GM21619 (cell line): ENCODE results near the gene NKAIN2.

Source experiments
- ATAC-seq: cut with Tn5 transposase; IDR thresholded peaks from one replicate; pipeline ENCODE4 v1.9.1; 2021; ENCODE audit not compliant: unreplicated experiment

NKAIN2 gene

DNA sequence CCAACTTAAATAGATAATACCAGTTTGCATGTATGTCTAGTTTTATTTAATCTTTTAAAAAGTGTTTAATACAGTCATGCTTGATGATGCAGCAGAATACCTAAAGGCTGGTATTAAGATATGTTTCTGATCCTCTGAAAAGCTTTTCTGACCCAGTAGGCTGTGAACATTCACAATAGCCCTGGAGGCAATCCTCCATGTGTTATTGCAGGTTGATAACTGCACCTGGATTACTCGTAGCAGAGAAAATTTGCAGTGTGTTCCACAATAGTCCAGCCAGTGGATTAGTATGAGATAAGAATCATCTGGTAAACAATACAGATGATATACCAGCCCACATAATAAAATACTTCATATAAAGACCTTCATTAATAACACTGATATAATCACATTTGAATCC lies 979.7 kb downstream of the NKAIN2 start:
- no peak for ATAC-seq

DNA sequence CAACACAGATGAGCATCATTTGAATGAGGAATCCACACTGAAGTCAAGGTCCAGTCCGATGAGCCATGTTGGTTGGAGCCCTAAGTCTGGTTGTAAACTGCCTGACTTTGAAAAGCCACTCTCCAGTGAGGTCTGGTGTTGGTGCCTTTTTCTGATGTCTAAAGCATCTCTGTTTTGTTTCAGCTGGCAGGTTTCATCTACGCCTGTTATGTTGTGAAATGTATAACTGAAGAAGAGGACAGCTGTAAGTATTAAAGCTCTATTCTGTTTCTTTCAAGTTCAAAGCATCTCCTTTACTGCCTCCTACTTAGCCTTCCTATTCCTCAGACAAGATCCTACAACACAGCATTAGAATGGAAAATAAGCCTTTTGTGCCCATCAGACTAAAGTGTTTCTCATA lies 987.5 kb downstream of the NKAIN2 start:
- no peak for ATAC-seq

DNA sequence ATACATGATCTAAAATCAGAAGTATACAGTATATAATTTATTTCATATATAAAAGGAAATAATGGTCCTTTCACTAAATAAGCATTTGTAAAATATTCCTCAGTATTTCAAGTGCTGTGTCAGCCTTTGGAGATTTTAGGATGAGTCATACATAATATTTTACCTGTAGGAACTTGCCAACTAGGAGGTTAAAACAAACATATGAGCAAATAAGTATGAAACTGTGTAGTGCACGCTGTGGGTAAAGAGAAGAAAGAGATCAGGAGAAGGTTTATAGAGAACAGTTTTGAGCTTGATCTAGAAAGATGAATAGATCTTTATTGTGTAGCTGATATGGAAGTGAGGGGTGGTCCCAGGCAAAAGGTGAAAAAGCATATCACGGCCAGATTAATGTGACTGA lies 988.7 kb downstream of the NKAIN2 start:
- no peak for ATAC-seq

DNA sequence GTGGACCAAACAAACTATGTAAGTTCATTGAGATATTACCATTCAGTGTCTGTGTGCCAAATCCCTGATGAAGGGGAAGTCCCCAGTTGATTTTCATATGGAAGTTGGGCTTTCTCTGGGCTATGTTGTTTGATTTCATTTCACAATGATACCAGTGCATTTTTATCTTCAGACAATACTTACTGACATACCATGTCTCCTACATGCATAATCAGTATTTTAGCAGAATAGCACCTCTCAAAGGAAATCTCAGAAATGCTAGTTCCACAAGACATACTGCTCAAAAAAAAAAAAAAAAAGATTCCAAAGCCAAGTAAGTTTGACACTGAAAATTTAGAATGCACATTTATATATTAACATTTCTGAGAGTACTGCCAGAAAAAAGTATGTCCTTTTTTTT lies 989.7 kb downstream of the NKAIN2 start:
- no peak for ATAC-seq

DNA sequence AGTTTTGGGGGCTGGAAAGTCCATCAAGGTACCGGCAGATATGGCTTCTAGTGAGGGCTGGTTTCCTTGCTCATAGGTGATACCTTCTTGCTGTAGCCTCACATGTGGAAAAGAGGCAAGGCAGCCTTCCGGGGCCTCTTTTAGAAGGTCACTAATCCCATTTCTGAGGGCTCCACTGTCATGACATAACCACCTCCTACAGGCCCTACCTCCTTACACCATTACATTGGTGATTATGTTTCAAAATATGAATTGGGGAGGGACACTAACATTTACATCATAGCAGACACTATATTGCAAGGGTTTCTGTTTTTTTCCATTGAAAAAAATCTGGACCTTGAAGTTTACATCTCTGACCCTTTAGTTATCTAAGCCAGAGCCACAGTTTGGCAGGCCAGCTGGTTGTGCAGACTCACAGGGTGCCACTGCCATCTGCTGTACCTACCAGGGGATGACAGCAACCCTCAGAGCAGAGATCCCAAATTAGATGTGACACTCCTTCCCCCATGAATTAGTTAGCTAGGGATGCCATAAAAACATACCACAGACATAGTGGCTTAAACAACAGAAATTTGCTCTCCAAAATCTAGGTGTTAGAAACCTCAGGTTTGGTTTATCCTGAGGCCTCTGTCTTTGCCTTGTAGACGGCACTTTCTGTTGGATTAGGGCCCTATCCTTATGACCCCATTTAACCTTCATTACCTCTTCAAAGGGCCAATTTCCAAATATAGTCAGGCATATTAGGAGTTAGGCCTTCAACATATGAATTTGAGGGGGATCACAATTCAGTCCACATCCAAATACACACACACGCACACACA lies 992.2 kb downstream of the NKAIN2 start:
- no peak for ATAC-seq

DNA sequence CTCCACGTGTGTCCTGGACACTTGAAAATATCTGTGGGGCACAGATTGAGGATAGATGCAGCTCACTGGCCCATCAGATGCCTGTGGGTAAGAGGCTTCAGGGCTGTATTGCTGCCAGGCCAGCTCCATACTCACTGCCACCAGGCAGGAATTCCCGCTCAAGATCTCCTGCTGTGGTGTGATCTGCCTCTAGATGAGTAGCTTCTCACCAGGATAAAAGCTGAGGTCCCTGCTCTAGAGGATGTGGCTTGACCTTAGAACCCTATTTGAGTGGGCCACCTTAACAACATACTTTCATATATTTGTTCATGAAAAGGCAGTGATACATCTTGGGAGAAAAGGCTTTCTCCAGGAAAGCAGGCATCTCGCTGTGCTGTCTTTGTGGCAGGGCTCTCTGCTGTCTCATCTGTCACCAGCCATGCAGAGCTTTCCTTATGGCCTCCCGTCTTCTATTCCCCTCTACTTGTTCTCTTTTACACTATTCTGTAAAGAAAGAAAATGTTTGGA lies 992.9 kb downstream of the NKAIN2 start:
- ATAC-seq: no peak

DNA sequence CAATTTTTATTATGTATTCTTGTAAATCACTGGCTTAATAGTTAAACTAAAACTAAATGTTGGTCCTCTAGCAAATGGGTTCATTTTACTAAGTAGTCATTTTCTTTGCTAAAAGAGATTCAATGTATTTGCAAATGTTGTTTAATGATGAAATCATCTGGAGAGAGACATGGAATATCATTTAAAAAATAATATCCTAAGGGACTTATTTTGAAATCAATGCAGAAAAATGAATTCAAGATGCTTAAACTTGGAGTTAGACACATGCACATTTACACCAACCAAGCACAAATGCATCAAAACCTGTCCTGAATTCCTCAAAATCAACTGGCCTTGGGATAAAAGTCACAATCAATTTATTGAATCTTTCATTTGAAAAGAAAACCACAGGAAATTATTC lies 993.6 kb downstream of the NKAIN2 start:
- no peak for ATAC-seq

DNA sequence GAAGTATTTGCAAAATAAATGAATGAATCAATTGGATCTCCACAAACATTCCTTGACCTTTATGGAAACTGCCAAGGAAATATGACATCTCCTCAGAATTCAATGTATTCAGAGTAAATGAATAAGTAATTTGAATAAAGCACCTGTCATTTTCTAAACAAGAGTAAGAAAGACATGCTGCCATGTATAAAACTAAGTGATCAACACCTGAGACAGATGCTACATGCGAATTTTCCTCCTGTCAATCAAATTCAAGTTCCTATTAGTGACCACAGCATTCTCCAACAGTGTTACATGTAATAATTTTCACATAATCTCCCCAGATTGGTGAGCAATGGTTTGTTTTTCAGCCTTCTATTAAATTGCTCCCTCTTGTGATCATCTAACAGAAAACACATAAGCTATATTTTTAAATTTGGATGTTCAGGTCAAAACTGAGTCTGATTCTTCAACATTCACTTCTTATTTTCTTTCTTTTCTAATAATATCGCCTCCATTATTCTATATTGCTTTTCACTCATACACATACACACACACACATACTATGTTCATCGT lies 995.4 kb downstream of the NKAIN2 start:
- ATAC-seq: no peak

DNA sequence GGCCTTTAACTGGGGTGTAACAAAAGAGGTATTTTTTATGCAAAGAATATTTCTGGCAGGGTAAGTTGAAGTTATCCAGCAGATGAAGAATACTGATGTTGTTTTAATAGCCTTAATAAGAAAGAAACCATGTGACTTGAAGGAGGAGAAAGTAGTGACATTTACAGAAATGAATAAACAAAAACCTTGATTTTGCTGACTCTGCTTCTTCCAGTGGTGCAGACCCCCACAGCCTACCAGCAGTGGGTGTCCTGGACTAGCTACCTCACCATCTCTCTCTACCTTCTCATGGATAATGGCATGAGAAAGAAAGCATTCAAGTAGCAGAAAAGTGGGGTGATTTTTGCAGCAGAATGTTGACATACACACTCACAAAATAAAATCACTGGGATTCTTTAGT lies 996.0 kb downstream of the NKAIN2 start:
- no peak for ATAC-seq

DNA sequence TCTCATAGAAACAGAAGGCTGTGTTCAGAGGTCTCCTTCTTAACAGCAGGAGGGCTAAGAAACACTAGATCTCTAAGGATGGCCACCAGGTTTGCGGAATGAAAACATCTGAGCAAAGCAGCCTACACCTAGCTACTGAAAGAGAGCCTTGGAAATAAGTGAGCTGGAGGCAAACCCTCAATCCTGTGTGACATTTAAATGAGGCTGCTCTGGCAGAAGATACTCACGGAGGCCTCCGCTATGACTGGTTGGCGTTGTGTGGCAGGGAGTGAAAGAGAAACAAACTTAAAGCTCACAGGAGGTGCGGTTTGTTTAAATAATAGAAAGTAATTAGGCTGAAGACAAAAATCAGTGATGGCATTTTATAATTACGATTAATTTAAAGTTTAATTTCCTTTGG lies 996.6 kb downstream of the NKAIN2 start:
- no peak for ATAC-seq

DNA sequence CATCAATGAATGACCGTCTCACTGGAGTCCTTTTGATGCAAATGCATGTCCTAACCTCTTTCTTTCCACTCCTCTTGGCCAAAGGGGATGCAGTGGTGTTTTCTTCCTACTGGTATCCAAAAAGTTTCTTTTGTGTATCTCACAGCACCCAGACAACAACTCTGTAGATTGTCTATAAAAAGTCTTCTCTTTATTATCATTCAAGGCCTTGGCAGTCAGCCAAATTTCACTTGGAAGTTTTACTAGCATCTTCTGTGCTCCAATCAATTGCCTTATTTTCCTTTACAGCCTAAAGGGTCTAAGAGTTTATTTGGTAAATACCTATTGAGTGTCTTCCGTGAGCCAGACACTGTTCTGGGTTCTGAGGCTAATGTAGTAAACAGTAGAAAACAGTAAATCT lies 1008.4 kb downstream of the NKAIN2 start:
- ATAC-seq: no peak

DNA sequence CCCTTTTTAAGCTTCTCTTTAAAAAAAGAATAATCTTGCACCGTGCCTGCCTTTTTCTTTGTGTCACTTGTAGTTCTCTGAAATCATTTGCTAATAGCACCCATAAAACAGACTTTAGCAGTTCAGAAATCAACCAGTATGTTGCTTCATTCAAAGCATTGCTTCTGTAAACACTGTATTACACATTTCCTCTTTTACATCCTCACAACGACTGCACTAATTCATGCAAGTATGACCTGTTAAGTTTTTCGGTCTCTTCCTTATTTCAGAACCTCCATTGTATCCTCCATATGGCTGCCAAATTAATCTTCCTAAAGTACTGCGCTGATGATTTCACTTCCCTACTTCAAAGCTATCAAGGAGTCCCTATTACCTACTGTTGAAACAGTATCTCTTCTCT lies 1015.7 kb downstream of the NKAIN2 start:
- ATAC-seq: no peak

DNA sequence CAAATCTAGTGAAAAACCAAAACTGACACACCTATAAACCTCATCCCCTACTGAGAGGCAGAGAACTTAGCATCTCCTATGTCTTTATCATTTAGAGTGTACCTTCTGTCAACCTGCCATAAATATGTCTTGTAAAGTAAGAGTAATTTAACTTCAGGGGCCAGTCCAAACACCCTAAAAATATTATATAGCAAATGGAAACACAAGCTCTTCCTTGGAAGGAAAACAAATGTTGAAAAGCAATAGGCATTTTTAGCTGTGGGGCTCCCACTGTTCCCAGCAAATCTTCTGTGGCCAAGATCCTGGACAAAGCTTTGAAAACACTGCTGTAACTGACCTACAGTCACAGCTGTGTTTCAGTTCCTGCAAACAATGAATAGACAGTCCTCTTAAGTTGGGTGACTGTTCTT lies 1018.5 kb downstream of the NKAIN2 start:
- no peak for ATAC-seq

DNA sequence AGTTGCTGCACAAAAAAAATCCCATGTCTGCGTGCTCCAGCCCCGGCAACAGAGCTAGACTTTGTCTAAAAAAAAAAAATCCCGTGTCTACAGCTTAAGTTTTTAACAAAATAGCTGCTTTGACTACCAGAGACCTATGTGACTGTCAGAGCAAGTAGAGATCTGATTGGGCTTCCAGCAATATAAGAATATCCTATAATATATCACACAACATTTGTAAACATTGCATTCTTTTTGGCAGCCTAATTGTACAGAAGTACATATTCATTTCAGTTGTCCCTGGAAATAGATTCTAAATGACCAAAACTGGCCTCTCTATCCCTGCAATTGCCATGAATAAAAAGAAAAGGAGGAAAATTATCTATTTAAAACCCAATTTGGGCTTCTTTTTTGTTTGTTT lies 1019.1 kb downstream of the NKAIN2 start:
- no peak for ATAC-seq

DNA sequence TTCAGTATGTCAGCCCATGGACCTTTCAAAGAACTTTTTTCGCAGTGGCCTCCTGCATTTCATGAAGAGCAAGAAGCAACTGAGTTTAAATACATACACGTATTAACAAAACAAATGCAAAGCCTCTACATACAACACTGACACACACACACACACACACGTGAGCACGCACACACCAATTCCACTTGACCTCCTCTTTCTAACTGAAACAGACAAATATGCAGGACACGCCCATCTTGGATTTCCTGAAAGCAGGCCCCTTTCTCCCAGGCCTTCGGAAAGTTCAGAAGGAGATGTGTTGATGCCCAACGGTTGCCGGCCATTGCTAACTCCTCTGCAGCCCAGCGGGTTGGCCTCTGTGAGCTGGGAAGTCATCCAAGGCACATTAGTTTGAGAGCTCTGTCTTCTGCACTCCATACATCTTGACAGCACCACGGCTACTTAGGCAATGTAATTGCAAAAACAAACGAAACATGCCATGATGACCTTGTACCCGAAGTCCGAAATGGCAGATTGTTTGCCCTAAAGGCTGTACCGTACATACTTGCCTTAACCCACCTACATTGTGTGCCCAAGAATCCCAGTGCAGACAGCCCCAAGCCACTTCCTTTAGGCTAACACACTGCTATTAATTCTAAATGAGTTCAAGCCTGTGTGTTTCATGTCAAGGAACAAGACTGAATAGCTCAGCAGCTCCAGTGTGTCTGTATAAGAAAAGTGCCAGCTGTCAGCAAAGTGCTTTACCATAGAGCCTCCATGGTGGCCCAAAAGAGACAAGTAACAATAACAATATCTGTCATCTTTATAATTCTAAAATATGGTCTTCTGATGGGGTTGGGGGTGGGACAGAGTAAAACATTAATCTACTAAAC lies 1019.8 kb downstream of the NKAIN2 start:
- ATAC-seq: no peak

DNA sequence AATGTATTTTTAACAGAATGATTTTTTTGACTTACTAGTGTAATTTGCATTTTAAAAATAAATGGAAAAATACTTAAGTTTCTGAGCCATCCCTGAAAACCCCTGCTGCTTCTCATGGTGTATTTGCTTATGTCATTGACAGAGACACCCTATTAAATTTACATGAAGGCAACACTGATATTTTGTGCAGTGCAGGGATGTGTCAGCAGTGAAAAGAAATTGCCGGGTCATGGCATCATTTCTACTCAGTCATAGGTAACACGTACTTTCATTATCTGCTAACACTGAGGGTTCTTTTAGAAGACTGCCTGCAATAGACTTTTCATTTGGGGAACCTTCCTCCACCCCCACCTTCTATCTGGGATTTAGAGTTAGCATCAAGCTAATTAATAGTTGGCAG lies 1021.9 kb downstream of the NKAIN2 start:
- ATAC-seq: no peak

DNA sequence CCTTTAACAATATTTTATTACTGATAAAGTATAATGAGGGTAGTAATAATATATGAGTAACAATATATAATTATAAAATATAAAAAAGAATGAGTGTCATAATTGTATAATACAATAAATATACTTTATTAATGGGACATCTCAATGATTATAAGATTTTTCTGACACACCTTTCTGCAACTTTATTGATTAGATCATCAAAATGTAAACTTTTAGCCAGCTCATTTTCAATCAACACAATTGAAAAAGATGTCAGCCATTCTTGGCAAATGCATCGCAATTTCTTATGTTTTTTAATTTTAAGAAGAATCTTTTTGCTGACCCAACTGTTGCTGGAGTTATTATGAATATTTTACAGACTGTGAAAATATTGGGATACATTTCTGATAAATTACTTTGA lies 1026.2 kb downstream of the NKAIN2 start:
- no peak for ATAC-seq

DNA sequence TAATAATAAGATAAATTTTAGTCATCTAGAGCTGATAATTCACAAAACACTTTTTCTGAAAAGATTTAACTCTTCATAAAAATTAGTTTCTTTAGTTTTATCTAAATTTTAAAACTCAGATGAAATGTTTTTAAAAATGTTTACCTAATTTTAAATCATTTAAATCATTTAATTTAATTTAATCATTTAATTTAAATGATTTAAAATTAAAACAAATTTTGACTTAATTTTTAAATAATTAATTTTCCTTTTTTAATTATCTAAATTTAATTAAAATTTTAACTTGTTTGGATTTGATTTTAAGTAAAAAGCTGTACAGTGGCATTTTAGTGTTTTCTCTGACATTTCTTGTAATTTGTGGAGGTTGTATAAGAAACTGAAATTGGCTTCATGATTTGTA lies 1026.8 kb downstream of the NKAIN2 start:
- ATAC-seq: no peak

DNA sequence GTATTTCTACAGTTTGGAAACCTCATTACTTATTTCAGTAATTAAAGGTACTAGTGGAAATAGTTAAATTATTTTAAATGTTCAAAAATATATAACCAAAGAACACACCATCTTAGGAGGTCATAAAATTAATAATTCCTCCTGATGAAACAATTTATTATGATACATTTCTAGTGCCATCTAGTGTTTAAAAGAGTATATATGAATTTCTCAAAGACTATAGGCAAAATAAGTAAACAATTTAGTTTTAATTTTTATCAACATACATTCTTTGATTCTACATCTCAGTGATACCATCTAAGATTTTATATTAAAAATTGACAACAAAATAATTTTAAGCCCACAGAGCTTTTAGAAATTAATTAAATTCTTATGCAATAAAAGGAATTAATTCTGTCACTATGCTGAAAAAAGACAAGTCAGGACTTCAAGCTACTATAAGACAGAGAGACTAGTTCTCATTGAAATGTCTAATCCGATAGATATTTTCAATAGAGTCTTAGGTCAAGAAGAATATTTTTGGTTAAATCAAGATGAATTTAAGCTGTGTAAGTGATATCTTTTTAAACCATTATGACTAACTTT lies 1050.8 kb downstream of the NKAIN2 start:
- no peak for ATAC-seq

DNA sequence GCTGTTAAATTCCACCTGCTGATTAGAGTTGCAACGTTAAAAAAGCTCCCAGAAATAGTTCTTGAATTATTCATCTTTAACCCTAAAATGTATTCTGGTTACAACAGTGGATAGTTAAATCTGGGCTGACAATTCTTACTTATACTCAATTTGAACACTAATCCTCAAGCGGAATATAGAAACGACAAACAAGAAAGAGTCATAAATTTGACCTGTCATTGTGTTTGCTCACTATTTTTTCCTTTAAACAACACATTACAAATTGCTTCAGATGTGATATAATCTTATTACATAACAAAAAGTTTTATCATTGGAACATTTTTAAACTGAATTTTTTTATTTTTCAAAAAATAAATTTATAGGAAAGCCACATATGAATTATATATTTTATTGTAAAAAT lies 1054.1 kb downstream of the NKAIN2 start:
- ATAC-seq: no peak

DNA sequence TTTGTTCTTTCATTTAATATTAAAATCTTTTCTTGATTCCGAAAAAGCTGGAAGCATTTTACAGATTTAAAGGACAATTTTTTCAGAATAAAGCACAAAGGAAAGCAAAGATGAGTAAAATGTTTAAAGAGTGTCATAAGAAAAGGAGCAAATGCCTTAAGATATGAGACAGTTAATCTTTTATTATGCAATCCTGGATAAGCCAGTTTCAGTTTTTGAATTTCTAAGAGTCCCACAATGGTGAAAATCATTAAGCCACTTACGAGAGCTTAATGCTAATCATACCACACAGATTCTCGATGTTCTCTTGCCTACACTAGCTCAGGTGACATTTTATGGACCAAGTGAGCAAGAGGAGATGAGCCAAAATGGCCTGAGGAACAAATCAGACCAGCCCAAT lies 1054.9 kb downstream of the NKAIN2 start:
- no peak for ATAC-seq
